IPS DF 6.9 (cell line): ENCODE results near the gene ERICH6B.

Experiments
- DNase-seq: peaks from one replicate; pipeline ENCODE4 v3.0.0-alpha.2; 2013; ENCODE audit warnings: low read depth, low spot score
- H3K27ac ChIP-seq: one replicate; pipeline ENCODE4 v1.5.1; 2013; ENCODE audit warnings: low read length, control low read depth
- H3K27me3 ChIP-seq: 2 replicates; pipeline ENCODE4 v1.6.1; 2013; ENCODE audit warnings: mild to moderate bottlenecking, low read length; ENCODE audit not compliant: control insufficient read depth, insufficient read depth
- H3K36me3 ChIP-seq: 2 replicates; pipeline ENCODE4 v1.6.1; 2013; ENCODE audit warnings: low read length; ENCODE audit not compliant: control insufficient read depth, insufficient read depth
- H3K4me1 ChIP-seq: 2 replicates; pipeline ENCODE4 v1.6.1; 2013; ENCODE audit warnings: low read length; ENCODE audit not compliant: control insufficient read depth, insufficient read depth
- H3K4me3 ChIP-seq: 2 replicates; pipeline ENCODE4 v1.5.1; 2013; ENCODE audit warnings: mild to moderate bottlenecking, low read length
- H3K9me3 ChIP-seq: 2 replicates; pipeline ENCODE4 v1.6.1; 2013; ENCODE audit warnings: low read length, inconsistent platforms; ENCODE audit not compliant: control insufficient read depth, insufficient read depth
- WGBS: extraction: QIAGEN DNeasy Blood & Tissue Kit; methylation state at CpG from one replicate; pipeline ENCODE4 v1.1.7; 2013; ENCODE audit warnings: mixed read lengths, missing lambda C conversion rate; ENCODE audit not compliant: insufficient read length, insufficient coverage; 5-methylcytosine and 5-hydroxymethylcytosine counted together

The ERICH6B gene

DNA sequence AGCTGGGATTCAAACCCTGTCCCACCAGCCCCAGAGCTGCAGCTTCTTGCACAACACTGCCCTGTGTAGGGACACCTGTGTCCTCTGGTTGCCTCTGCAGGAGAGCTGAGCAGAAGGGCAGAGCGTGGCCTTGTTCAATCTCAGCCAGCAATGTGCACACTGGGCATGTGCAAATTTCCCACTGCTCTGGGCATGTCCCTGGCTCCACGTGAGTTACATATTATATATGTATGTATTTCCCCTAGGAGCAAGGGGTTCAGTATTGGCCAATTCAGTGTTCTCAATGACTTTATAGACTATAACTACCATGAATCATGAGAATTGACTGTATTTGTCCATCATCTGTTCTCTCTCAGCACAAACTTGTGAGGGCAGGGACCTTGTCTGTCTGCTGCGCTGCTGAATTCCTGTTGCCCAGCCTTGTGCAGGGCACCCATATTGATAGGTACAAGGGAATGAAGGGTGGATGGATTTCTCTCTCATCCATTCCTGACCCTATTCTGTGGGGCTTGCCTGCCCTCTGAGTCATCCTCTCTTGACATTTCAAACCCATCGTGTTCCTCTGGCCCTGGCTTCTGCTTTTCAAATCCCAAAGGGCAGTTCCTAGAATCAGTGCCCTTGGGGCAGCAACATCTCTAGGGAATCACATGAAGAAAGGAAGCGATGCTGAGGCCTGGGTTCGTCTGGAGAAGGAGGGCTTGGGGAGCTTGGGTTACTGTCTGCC is 69.7 kb downstream of the ERICH6B start:
- Histone ChIP-seq H3K36me3 (no peaks in the 10 kb centered on the region), H3K27me3 (no peaks in the 10 kb centered on the region), H3K4me3 (no peak overlapping the region), H3K9me3 (no peaks in the 10 kb centered on the region), H3K27ac (no peak overlapping the region), H3K4me1 (no peaks in the 10 kb centered on the region)
- no peak for DNase-seq
- WGBS = no CpG with 5 or more reads among the region's 6 CpGs

DNA sequence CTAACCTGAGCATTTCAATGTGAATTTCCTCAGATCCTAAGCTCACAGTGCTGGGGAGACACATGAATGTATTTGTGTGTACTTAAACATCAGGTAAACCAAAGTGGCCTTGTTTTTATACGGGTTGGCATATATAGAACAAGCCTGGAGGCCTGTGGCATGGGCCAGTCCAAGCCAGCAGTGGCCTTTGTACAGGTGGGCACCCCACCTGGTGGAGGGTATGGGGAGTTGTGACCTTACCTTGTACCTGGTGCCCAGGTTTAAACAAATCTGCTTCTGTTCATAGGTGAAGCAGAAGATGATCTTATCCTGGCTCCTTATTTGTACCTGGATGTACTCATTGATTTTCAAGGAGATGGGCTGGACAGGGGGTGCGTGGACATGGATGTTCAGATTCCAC is 71.0 kb downstream of the ERICH6B start:
- Histone ChIP-seq H3K4me1 (no peaks in the 10 kb centered on the region), H3K27me3 (no peaks in the 10 kb centered on the region), H3K27ac (no peak overlapping the region), H3K4me3 (no peak overlapping the region), H3K9me3 (no peaks in the 10 kb centered on the region), H3K36me3 (no peaks in the 10 kb centered on the region)
- no CpG with 5 or more reads among the region's 2 CpGs for WGBS
- no peak for DNase-seq

DNA sequence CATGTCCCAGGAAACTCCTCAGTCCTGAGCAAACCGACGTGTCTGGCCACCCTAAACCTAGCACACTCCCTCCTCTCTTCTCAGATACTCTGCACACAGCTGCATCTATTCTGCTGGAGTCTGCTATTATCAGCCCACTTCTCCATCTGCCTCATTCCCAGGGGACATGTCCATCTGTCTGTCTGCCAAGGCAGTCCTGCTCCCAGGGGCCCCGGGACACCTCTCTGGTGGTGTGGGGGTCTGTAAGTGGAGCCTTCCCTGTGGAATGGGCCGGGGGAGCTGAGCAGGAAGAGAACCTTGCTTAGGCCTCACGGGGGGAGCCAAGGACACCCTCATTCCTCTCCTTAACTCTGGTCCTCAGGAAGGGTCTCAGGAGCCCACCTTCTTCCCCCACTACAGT is 72.7 kb downstream of the ERICH6B start:
- DNase-seq = no peak
- H3K27ac ChIP-seq = no peak overlapping the region
- H3K9me3 ChIP-seq = no peaks in the 10 kb centered on the region
- WGBS = no CpG with 5 or more reads among the region's 5 CpGs
- no peaks in the 10 kb centered on the region for H3K4me1 ChIP-seq
- H3K36me3 ChIP-seq = no peaks in the 10 kb centered on the region
- no peaks in the 10 kb centered on the region for H3K27me3 ChIP-seq
- H3K4me3 ChIP-seq = no peak overlapping the region

DNA sequence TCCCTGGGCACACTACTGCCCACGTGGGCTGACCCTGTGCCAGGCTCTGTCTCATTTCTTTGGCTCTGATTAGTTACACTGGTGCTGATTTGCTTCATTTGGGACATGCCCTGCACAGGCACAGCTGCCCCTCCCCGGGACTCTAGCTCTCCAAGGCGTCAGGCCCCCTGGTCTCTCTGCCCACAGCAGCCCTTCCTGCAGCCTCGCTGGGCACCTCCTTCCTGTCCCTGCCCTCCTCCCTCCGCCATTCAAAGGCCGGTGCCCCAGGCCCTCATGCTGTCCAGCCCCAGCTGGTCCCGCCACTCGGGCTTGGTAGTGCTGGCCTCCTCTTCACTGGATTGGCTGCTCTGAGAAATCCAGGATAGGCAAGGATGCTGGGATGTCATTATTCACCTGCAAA is 73.1 kb downstream of the ERICH6B start:
- no CpG with 5 or more reads among the region's 8 CpGs for WGBS
- no peak overlapping the region for H3K4me3 ChIP-seq
- H3K9me3 ChIP-seq = no peaks in the 10 kb centered on the region
- no peaks in the 10 kb centered on the region for H3K27me3 ChIP-seq
- H3K36me3 ChIP-seq = no peaks in the 10 kb centered on the region
- no peak for DNase-seq
- no peak overlapping the region for H3K27ac ChIP-seq
- no peaks in the 10 kb centered on the region for H3K4me1 ChIP-seq

DNA sequence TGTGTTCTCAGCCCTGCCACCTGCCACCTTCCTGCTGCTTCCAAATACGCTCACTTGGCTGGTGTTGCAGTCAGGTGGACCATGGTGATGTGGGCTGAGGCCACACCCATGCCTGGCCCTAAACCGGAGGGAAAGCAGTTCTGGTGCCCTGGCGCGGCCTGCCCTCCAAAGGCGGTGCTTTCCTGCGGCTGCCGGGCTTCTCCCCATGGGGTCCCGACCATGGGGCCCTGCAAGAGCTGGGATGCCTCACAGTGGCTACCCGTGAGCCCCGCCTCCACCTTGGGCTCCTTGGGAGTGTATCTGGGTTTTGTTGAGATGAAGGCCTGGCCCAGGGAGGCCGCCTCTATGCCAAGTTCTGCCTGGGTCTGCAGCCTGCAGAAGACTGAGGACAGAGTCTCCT is 73.7 kb downstream of the ERICH6B start:
- no peaks in the 10 kb centered on the region for H3K27me3 ChIP-seq
- no peak for DNase-seq
- no peak overlapping the region for H3K4me3 ChIP-seq
- WGBS = no CpG with 5 or more reads among the region's 11 CpGs
- H3K36me3 ChIP-seq = no peaks in the 10 kb centered on the region
- H3K9me3 ChIP-seq = no peaks in the 10 kb centered on the region
- H3K4me1 ChIP-seq = no peaks in the 10 kb centered on the region
- H3K27ac ChIP-seq = no peak overlapping the region

DNA sequence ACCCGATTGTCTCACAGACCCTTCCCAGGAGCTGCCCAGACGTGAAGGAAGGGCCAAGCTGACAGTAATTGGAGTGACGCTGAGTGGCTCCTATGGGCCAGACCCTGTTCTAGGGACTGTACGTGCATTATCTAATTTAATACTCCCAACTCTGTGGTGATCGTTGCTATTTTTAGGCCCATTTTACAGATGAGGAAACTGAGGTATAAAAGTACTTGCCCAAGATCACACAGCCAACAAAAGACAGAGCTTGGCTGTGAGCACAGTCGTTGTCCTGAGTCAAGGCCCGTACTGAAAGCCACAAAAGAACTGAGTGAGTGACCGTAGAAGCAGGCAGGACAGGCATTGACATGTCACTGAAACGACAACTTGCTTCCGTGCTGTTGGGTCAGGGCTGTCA is 74.7 kb downstream of the ERICH6B start:
- H3K4me1 ChIP-seq = no peaks in the 10 kb centered on the region
- no peak for DNase-seq
- WGBS = no CpG with 5 or more reads among the region's 10 CpGs
- H3K27ac ChIP-seq = no peak overlapping the region
- H3K36me3 ChIP-seq = no peaks in the 10 kb centered on the region; the same call in 1 of the 2 replicates
- no peaks in the 10 kb centered on the region for H3K9me3 ChIP-seq
- no peaks in the 10 kb centered on the region for H3K27me3 ChIP-seq
- no peak overlapping the region for H3K4me3 ChIP-seq

DNA sequence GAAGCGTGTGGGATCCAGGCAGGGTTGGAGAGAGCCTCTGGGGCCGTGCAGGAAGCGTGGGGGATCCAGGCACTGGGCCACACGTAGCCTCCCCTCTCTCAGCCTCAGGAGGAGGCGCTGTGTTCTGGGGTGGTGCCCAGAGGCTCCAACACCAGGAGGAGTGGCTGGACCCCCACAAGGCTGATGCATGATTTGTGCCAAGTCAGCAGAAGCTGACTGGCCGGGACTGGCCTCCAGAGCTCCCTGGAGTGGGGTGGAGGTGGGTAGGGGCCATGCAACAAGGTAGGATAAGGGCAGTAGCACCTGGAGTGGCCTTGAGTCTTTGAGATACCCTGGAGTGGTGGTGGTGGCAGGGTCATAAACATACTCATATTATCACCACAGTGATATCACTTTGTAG is 75.3 kb downstream of the ERICH6B start:
- Histone ChIP-seq H3K36me3 (no peaks in the 10 kb centered on the region; the same call in 1 of the 2 replicates), H3K27ac (no peak overlapping the region), H3K4me3 (no peak overlapping the region), H3K9me3 (no peaks in the 10 kb centered on the region), H3K4me1 (no peaks in the 10 kb centered on the region), H3K27me3 (no peaks in the 10 kb centered on the region)
- DNase-seq = no peak
- no CpG with 5 or more reads among the region's 6 CpGs for WGBS

DNA sequence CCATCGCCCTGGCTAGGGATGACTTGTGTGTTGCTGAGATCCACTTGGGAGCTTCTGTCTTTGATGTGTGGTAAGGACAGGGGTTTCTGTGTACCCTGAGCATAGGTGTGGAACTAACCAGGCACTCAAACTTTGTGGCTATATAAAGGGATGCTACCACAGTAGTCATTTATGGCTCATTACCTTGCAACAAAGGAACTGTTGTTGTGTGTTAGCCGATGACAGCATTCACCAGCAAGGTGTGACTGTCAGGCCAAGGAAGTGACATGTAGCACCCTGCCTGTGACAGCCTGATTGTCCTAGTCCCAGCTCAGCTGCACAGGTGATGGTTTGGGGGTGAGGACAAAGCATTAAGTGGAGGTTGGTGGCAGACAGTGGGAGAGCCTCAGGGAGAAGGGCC is 77.2 kb downstream of the ERICH6B start:
- Histone ChIP-seq H3K9me3 (no peaks in the 10 kb centered on the region), H3K36me3 (peaks cover 9% of the 10 kb centered on the region; the same call in 1 of the 2 replicates), H3K27ac (no peak overlapping the region), H3K4me1 (no peaks in the 10 kb centered on the region), H3K27me3 (no peaks in the 10 kb centered on the region), H3K4me3 (no peak overlapping the region)
- no peak for DNase-seq
- WGBS = no CpG with 5 or more reads among the region's 2 CpGs

DNA sequence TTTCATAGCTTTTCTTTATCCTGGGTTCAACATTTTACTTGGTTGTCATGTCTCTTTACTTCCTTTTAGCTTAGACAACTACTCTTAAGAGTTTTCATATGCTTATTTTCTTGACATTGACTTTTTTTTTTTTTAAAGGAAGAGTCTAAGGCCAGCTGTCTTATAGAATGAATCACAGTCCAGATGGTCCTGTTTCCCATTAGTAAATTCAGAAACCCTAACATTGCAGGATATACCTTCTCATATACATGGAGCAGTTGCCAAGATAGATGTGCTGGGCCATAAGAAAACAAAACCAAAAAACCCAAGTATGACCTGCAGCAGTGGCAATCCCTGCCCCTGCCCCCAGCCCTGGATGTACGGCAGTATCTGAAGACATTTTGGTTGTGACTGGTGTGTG is 78.0 kb downstream of the ERICH6B start:
- Histone ChIP-seq H3K27ac (no peak overlapping the region), H3K27me3 (no peaks in the 10 kb centered on the region), H3K9me3 (no peaks in the 10 kb centered on the region), H3K4me1 (no peaks in the 10 kb centered on the region), H3K4me3 (no peak overlapping the region), H3K36me3 (peaks cover 9% of the 10 kb centered on the region; the same call in 1 of the 2 replicates)
- DNase-seq = no peak
- WGBS = no CpG with 5 or more reads among the region's 1 CpG

DNA sequence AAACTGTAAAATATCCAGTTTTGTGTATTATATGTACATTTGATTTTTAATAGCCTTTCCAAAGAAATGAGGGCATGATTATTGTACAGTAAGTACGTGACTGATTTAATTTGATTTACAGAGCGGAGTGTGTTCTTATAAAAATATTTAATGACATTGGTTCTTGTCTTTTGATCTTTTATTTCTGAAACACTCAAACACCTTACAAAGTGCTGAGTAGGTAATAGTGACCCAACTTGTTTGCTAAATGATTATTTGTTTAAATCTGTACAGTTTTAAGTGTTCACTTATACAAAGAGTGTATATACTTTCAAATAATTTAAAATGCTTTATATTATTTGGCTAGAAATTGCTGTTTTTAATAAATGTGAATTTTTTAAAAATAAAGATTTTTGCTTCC is 79.3 kb downstream of the ERICH6B start:
- Histone ChIP-seq H3K36me3 (peaks cover 9% of the 10 kb centered on the region; the same call in 1 of the 2 replicates), H3K9me3 (no peaks in the 10 kb centered on the region), H3K27me3 (no peaks in the 10 kb centered on the region), H3K27ac (no peak overlapping the region), H3K4me3 (no peak overlapping the region), H3K4me1 (no peaks in the 10 kb centered on the region)
- no CpG with 5 or more reads among the region's 2 CpGs for WGBS
- no peak for DNase-seq

DNA sequence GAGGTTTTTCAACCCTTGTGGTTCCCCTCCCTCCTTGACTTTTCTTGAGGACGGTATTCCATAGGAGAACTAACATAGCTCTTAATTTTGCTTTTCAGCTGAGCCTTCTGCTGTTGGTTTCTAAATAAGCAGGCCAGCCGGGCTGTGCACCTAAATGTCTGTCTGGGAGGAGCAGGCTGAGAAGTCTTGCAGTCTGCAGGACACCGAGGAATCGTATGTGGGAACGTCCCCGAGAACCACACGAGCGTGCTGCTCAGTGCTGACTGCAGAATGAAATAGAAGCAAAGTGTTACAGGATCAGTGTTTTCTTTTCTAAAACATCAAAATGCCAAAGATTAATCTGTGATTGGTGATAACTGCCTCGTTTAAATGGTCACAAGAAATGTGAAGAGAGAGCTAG is 80.9 kb downstream of the ERICH6B start:
- Histone ChIP-seq H3K36me3 (peaks cover 9% of the 10 kb centered on the region; the same call in 1 of the 2 replicates), H3K4me1 (no peaks in the 10 kb centered on the region), H3K27ac (no peak overlapping the region), H3K9me3 (no peaks in the 10 kb centered on the region), H3K27me3 (no peaks in the 10 kb centered on the region), H3K4me3 (no peak overlapping the region)
- DNase-seq = no peak
- WGBS = no CpG with 5 or more reads among the region's 9 CpGs
